Suprapubic skin (tissue), 4 donors: ENCODE data around the gene CTSE. TPM values are rescaled to one million over a fixed set of nuclear protein-coding genes. Genes with fewer than 3 reads are reported as not detected.

ENCODE experiments used
- DNase-seq, 2 donors: peaks; one replicate each; pipeline ENCODE4 v3.0.0-alpha.2; 2019; ENCODE audit warnings: low spot score in 2 of 2
- H3K27ac ChIP-seq: fragments of 200-600 bp; sonication (generic); one replicate; pipeline ENCODE4 v1.5.1; 2019
- H3K27me3 ChIP-seq: fragments of 200-600 bp; sonication (generic); one replicate; pipeline ENCODE4 v1.5.1; 2019
- H3K36me3 ChIP-seq: fragments of 200-600 bp; sonication (generic); one replicate; pipeline ENCODE4 v1.5.1; 2019
- H3K4me1 ChIP-seq: fragments of 200-600 bp; sonication (generic); one replicate; pipeline ENCODE4 v1.5.1; 2019
- H3K4me3 ChIP-seq: fragments of 200-600 bp; sonication (generic); one replicate; pipeline ENCODE4 v1.5.1; 2019; ENCODE audit warnings: mild to moderate bottlenecking
- H3K9me3 ChIP-seq: fragments of 200-600 bp; sonication (generic); one replicate; pipeline ENCODE4 v1.5.1; 2019
- EP300 ChIP-seq: sonication (generic); formaldehyde crosslinking; IDR thresholded peaks from one replicate; pipeline ENCODE4 v1.6.1; 2017; ENCODE audit warnings: antibody characterized with exemption
- POLR2A ChIP-seq, 2 donors: fragments of 450-650 bp; IDR thresholded peaks; one replicate each; pipeline ENCODE4 v1.6.1; 2017; ENCODE audit warnings: antibody characterized with exemption in 2 of 2, mild to moderate bottlenecking in 2 of 2, moderate library complexity in 2 of 2
- POLR2AphosphoS5 ChIP-seq, 3 donors: sonication (generic); formaldehyde crosslinking; IDR thresholded peaks; one replicate each; pipeline ENCODE4 v1.6.1; 2017; ENCODE audit warnings: antibody characterized with exemption in 3 of 3
- WGBS: methylation state at CpG from one replicate; pipeline ENCODE4 v1.1.5; 2018; 5-methylcytosine and 5-hydroxymethylcytosine counted together
- total RNA-seq, 4 donors: library from RNA; depleted of rRNA; stranded (reverse); fragments of >200 nt; gene quantifications; one replicate each; pipeline ENCODE4 v1.1.0, GENCODE V29; 2016
- TF ChIP-seq, protein P1 (sequence below), 2 donors: fragments of 200-600 bp in 1 of 2; fragments of 450-650 bp in 1 of 2; sonication (generic) in 1 of 2; IDR thresholded peaks; one replicate each; pipeline ENCODE4 v1.5.1; 2016 to 2019; ENCODE audit warnings: antibody characterized with exemption in 2 of 2, mild to moderate bottlenecking in 1 of 2, moderate library complexity in 1 of 2

Gene CTSE
- total RNA-seq, 4 donors from 2014 or later, result not detected

DNA sequence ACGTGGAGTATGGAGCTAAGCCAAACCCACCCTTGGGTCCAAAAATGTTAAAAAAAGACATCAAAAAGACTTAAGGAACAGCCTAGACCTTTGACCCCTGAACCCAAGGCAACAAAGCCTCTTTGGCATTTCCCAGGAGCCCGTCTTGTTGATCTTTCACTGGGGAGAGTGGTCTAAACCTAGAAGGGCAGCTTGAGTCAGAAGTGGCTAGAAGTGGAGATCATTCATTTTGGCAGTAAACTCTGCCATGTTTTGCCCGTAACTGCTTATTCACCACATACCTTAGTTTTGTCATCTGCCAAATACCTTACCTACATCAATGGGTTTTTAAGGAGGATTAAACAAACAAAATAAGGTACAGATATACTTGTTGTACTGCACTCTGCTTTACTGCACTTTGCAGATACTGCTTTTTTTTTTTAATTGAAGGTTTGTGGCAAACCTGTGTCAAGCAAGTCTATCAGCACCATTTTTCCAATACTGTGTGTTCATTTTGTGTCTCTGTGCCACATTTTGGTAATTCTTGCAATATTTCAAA lies 1.7 kb upstream of the CTSE start:
- 62% methylated on average over 3 of the region's 3 CpGs for WGBS
- no peak for DNase-seq
- H3K4me3 ChIP-seq, result no peak overlapping the region
- peaks cover 21% of the 10 kb centered on the region for H3K4me1 ChIP-seq
- no peak overlapping the region for H3K27ac ChIP-seq
- H3K36me3 ChIP-seq, result no peaks in the 10 kb centered on the region
- no peaks in the 10 kb centered on the region for H3K27me3 ChIP-seq
- TF ChIP-seq EP300, result no peak
- no peak for TF ChIP-seq POLR2AphosphoS5 (IDR thresholded peaks at IDR 0.05)
- TF ChIP-seq, protein P1, sequence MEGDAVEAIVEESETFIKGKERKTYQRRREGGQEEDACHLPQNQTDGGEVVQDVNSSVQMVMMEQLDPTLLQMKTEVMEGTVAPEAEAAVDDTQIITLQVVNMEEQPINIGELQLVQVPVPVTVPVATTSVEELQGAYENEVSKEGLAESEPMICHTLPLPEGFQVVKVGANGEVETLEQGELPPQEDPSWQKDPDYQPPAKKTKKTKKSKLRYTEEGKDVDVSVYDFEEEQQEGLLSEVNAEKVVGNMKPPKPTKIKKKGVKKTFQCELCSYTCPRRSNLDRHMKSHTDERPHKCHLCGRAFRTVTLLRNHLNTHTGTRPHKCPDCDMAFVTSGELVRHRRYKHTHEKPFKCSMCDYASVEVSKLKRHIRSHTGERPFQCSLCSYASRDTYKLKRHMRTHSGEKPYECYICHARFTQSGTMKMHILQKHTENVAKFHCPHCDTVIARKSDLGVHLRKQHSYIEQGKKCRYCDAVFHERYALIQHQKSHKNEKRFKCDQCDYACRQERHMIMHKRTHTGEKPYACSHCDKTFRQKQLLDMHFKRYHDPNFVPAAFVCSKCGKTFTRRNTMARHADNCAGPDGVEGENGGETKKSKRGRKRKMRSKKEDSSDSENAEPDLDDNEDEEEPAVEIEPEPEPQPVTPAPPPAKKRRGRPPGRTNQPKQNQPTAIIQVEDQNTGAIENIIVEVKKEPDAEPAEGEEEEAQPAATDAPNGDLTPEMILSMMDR (IDR thresholded peaks at IDR 0.05), result no peak
- TF ChIP-seq POLR2A (IDR thresholded peaks at IDR 0.05), result no peak
- H3K9me3 ChIP-seq, result no peaks in the 10 kb centered on the region

- no peak overlapping the region for H3K4me3 ChIP-seq
- no peaks in the 10 kb centered on the region for H3K27me3 ChIP-seq
- no peaks in the 10 kb centered on the region for H3K36me3 ChIP-seq
- H3K27ac ChIP-seq, result no peak overlapping the region
- no peak for TF ChIP-seq EP300
- no peak for TF ChIP-seq POLR2AphosphoS5 (IDR thresholded peaks at IDR 0.05)
- TF ChIP-seq, protein P1 (IDR thresholded peaks at IDR 0.05), result no peak
- TF ChIP-seq POLR2A (IDR thresholded peaks at IDR 0.05), result no peak
- no peaks in the 10 kb centered on the region for H3K9me3 ChIP-seq
- WGBS, result 78% methylated on average over 7 of the region's 7 CpGs
- peaks cover 6% of the 10 kb centered on the region for H3K4me1 ChIP-seq
- no peak for DNase-seq
Observed at GRCh38 chr1:206022766-206023165, 929 bp downstream of the CTSE start.

DNA sequence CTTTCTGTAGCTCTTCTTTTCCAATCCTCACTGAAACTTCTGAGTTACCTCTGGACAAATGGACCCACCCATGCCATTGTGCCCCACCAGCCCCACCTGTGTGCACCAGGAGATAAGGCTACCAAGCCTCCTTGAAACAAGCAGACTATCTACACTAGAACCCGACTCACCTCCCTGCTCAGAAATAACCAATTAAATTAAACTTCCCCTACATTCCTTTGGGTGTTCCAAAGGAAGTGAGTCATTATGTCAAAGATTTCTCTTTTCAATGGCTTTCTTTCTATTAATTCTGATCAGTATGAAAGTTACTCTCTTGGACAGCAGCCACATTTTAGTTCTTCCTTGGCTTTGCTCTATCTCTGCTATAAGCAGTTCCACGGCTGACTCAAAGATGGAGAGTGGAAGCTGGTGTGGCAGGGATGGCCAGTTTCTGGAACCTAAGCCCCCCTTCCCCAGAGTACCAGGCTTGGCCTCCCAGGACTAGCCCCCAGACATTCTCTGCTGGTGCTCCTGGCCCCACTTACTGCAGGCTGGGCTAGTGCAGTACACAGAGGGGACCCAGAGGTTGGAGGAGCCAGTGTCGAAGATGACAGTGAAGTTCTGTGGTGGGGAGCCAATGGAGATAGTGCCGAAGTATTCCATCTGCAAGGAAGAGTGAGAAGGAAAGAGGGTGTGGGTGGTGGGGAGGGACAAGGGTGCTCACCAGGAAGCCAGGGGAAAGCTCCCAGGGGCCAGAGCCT lies 1.9 kb downstream of the CTSE start:
- WGBS, result 60% methylated on average over 4 of the region's 4 CpGs
- H3K4me1 ChIP-seq, result peaks cover 6% of the 10 kb centered on the region
- no peak overlapping the region for H3K4me3 ChIP-seq
- no peaks in the 10 kb centered on the region for H3K9me3 ChIP-seq
- no peaks in the 10 kb centered on the region for H3K27me3 ChIP-seq
- DNase-seq, result no peak
- TF ChIP-seq POLR2AphosphoS5 (IDR thresholded peaks at IDR 0.05) (no peak), POLR2A (IDR thresholded peaks at IDR 0.05) (no peak)
- H3K36me3 ChIP-seq, result no peaks in the 10 kb centered on the region
- no peak overlapping the region for H3K27ac ChIP-seq

DNA sequence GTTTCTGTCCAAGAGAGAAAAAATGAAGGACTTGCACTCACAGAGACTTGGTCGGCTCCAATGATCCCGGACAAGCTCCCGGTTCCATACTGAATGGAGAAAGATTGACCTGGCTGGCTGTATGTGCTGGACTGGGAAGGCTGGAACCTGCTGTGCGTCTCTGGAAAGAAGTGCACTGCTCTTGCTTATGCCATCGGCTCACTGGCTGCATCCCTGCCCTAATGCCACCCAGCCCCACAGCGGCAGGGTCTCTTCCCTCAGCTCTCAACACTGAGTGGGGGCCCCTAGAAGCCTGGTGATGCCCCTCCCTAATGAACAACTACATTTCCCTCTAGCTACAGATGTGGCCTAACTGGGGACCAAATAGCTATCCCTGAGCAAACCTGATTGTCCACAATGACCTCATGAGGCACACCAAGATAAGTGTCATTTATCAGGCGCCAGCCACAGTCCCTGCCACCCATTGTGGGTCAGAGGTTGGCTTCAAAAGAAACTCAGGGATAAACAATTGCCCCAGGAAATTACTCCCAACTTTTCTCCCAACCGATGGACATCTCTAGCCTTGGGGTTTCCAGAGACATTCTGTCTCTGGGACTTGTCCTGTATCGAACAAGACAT lies 2.6 kb downstream of the CTSE start:
- 87% methylated on average over 9 of the region's 9 CpGs for whole genome bisulfite sequencing
- Histone ChIP-seq H3K36me3 (no peaks in the 10 kb centered on the region), H3K27ac (no peak overlapping the region), H3K4me1 (peaks cover 6% of the 10 kb centered on the region), H3K27me3 (no peaks in the 10 kb centered on the region), H3K4me3 (no peak overlapping the region), H3K9me3 (no peaks in the 10 kb centered on the region)
- TF ChIP-seq EP300, result no peak
- TF ChIP-seq POLR2A (IDR thresholded peaks at IDR 0.05), result no peak
- no peak for TF ChIP-seq POLR2AphosphoS5 (IDR thresholded peaks at IDR 0.05)
- TF ChIP-seq, protein P1 (IDR thresholded peaks at IDR 0.05), result no peak
- no peak for DNase-seq

DNA sequence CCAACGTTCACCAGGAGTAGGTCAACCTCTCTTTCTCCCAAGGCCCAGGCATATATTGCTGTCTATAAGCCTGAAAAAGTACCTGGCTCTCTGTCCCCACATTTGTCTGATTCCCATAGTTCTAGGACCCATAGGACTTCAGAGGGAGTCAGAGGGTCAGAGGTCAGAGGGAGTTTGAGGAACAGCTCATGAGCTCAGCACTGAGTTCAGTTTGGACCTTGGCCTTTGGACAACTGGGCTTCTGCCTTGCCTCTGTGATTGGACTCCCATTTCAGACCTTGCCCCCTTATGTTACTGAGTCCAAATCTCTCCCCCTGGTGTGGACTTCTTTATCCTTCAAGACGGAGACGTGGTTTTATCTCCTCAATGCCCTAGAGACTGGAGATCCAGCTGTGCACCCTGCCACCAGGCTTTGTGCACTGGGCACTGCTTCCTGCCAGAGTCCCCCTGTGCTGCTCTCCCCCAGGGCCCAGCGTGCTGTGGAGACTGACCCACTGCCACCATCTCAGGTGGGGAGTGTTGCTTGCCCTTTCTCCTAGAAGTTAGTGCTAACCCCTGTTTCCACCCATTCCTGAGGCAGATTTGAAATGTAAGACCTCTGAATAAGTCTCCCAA lies 3.2 kb downstream of the CTSE start:
- Histone ChIP-seq H3K27ac (no peak overlapping the region), H3K36me3 (no peaks in the 10 kb centered on the region), H3K27me3 (no peaks in the 10 kb centered on the region), H3K9me3 (no peaks in the 10 kb centered on the region), H3K4me1 (peaks cover 6% of the 10 kb centered on the region), H3K4me3 (no peak overlapping the region)
- TF ChIP-seq POLR2A (IDR thresholded peaks at IDR 0.05), result no peak
- no peak for TF ChIP-seq EP300
- TF ChIP-seq, protein P1 (IDR thresholded peaks at IDR 0.05), result no peak
- no peak for TF ChIP-seq POLR2AphosphoS5 (IDR thresholded peaks at IDR 0.05)
- 91% methylated on average over 4 of the region's 4 CpGs for WGBS
- no peak for DNase-seq
